Measurements from ENCODE around the gene DMD. TPM values are rescaled to one million over a fixed set of nuclear protein-coding genes. Genes with fewer than 3 reads are reported as not detected.

DMD gene
- total and polyA plus RNA-seq, 2 experiments from 2014 or later: 1.5 to 2.0 TPM

- H3K27me3 ChIP-seq (replicated peaks; ENCODE audit: insufficient read depth): no peaks in the 10 kb centered on the region
- H3K4me3 ChIP-seq: no peak overlapping the region
- no peak for TF ChIP-seq EZH2 (IDR thresholded peaks at IDR 0.05; ENCODE audit: insufficient read depth, poor library complexity, severe bottlenecking)
- TF ChIP-seq EZH2phosphoT487 (IDR thresholded peaks at IDR 0.05; ENCODE audit: insufficient read depth, low read depth): no peak
- H3K9ac ChIP-seq: no peak overlapping the region
- no peaks in the 10 kb centered on the region for H4K20me1 ChIP-seq (ENCODE audit: insufficient read depth)
- no peak overlapping the region for H3K4me2 ChIP-seq (ENCODE audit: unreplicated experiment)
- no peaks in the 10 kb centered on the region for H3K9me2 ChIP-seq (ENCODE audit: insufficient read depth)
- DNase-seq: no peak
- no peaks in the 10 kb centered on the region for H3K79me2 ChIP-seq (ENCODE audit: insufficient read depth)
- no peak overlapping the region for H2AFZ ChIP-seq
- H3K36me3 ChIP-seq (ENCODE audit: low read depth): no peaks in the 10 kb centered on the region
- no peaks in the 10 kb centered on the region for H3K4me1 ChIP-seq (ENCODE audit: insufficient read depth)
- no peaks in the 10 kb centered on the region for H3F3A ChIP-seq (ENCODE audit: insufficient read depth)
- no peaks in the 10 kb centered on the region for H3K9me3 ChIP-seq (ENCODE audit: low read depth)
- 0% methylated on average over 2 of the region's 2 CpGs for WGBS, 2 experiments (ENCODE audit: low coverage in 1 of 2, low lambda C conversion rate in 2 of 2, missing lambda C conversion rate in 2 of 2)
- in situ Hi-C loops (cut with MboI): no loop called here
- H3K27ac ChIP-seq: no peak overlapping the region
Measured at GRCh38 chrX:32948130-32948529, 263.2 kb downstream of the DMD start.

- Histone ChIP-seq H3K27me3 (replicated peaks; ENCODE audit: insufficient read depth) (no peaks in the 10 kb centered on the region), H3K36me3 (ENCODE audit: low read depth) (no peaks in the 10 kb centered on the region), H2AFZ (no peak overlapping the region), H3K27ac (no peak overlapping the region), H3K4me2 (ENCODE audit: unreplicated experiment) (no peak overlapping the region), H3K4me3 (no peak overlapping the region), H4K20me1 (ENCODE audit: insufficient read depth) (no peaks in the 10 kb centered on the region), H3K9me3 (ENCODE audit: low read depth) (no peaks in the 10 kb centered on the region), H3K9me2 (ENCODE audit: insufficient read depth) (no peaks in the 10 kb centered on the region), H3K4me1 (ENCODE audit: insufficient read depth) (no peaks in the 10 kb centered on the region), H3K79me2 (ENCODE audit: insufficient read depth) (no peaks in the 10 kb centered on the region), H3K9ac (no peak overlapping the region), H3F3A (ENCODE audit: insufficient read depth) (no peaks in the 10 kb centered on the region)
- TF ChIP-seq EZH2 (IDR thresholded peaks at IDR 0.05; ENCODE audit: insufficient read depth, poor library complexity, severe bottlenecking) (no peak), EZH2phosphoT487 (IDR thresholded peaks at IDR 0.05; ENCODE audit: insufficient read depth, low read depth) (no peak)
- WGBS, 2 experiments (ENCODE audit: low coverage in 1 of 2, low lambda C conversion rate in 2 of 2, missing lambda C conversion rate in 2 of 2): 0 to 11% methylated on average over 3 of the region's 3 CpGs
- in situ Hi-C loops (cut with MboI): no loop called here
- no peak for DNase-seq
Measured at GRCh38 chrX:32937043-32937442, 274.3 kb downstream of the DMD start.

GRCh38 chrX:32933548-32933947, 277.8 kb downstream of the DMD start:
- Histone ChIP-seq H3K9me2 (ENCODE audit: insufficient read depth) (no peaks in the 10 kb centered on the region), H3K9me3 (ENCODE audit: low read depth) (no peaks in the 10 kb centered on the region), H3K4me1 (ENCODE audit: insufficient read depth) (no peaks in the 10 kb centered on the region), H2AFZ (no peak overlapping the region), H3K79me2 (ENCODE audit: insufficient read depth) (no peaks in the 10 kb centered on the region), H3K36me3 (ENCODE audit: low read depth) (no peaks in the 10 kb centered on the region), H3K9ac (no peak overlapping the region), H3F3A (ENCODE audit: insufficient read depth) (no peaks in the 10 kb centered on the region), H3K4me2 (ENCODE audit: unreplicated experiment) (no peak overlapping the region), H4K20me1 (ENCODE audit: insufficient read depth) (no peaks in the 10 kb centered on the region), H3K27ac (no peak overlapping the region), H3K27me3 (replicated peaks; ENCODE audit: insufficient read depth) (no peaks in the 10 kb centered on the region), H3K4me3 (no peak overlapping the region)
- no peak for DNase-seq
- WGBS, 2 experiments (ENCODE audit: low coverage in 1 of 2, low lambda C conversion rate in 2 of 2, missing lambda C conversion rate in 2 of 2): 8 to 29% methylated on average over 5 of the region's 5 CpGs
- in situ Hi-C loops (cut with MboI): no loop called here
- TF ChIP-seq EZH2phosphoT487 (IDR thresholded peaks at IDR 0.05; ENCODE audit: insufficient read depth, low read depth) (no peak), EZH2 (IDR thresholded peaks at IDR 0.05; ENCODE audit: insufficient read depth, poor library complexity, severe bottlenecking) (no peak)

- no peaks in the 10 kb centered on the region for H3K79me2 ChIP-seq (ENCODE audit: insufficient read depth)
- no peak overlapping the region for H3K27ac ChIP-seq
- no peak for DNase-seq
- no peak overlapping the region for H3K4me2 ChIP-seq (ENCODE audit: unreplicated experiment)
- TF ChIP-seq EZH2phosphoT487 (IDR thresholded peaks at IDR 0.05; ENCODE audit: insufficient read depth, low read depth): no peak
- no peak for TF ChIP-seq EZH2 (IDR thresholded peaks at IDR 0.05; ENCODE audit: insufficient read depth, poor library complexity, severe bottlenecking)
- in situ Hi-C loops (cut with MboI): no loop called here
- H4K20me1 ChIP-seq (ENCODE audit: insufficient read depth): no peaks in the 10 kb centered on the region
- WGBS, 2 experiments (ENCODE audit: low coverage in 1 of 2, low lambda C conversion rate in 2 of 2, missing lambda C conversion rate in 2 of 2): 6 to 11% methylated on average over 4 of the region's 4 CpGs
- no peak overlapping the region for H3K4me3 ChIP-seq
- H3K9ac ChIP-seq: no peak overlapping the region
- H2AFZ ChIP-seq: no peak overlapping the region
- no peaks in the 10 kb centered on the region for H3K9me3 ChIP-seq (ENCODE audit: low read depth)
- no peaks in the 10 kb centered on the region for H3K9me2 ChIP-seq (ENCODE audit: insufficient read depth)
- no peaks in the 10 kb centered on the region for H3K36me3 ChIP-seq (ENCODE audit: low read depth)
- no peaks in the 10 kb centered on the region for H3K27me3 ChIP-seq (replicated peaks; ENCODE audit: insufficient read depth)
- H3K4me1 ChIP-seq (ENCODE audit: insufficient read depth): no peaks in the 10 kb centered on the region
- H3F3A ChIP-seq (ENCODE audit: insufficient read depth): no peaks in the 10 kb centered on the region
Measured at GRCh38 chrX:32929040-32929439, 282.3 kb downstream of the DMD start.

- no peaks in the 10 kb centered on the region for H3K4me1 ChIP-seq (ENCODE audit: insufficient read depth)
- H3K9ac ChIP-seq: no peak overlapping the region
- H3K4me2 ChIP-seq (ENCODE audit: unreplicated experiment): no peak overlapping the region
- H3K27ac ChIP-seq: no peak overlapping the region
- H3K27me3 ChIP-seq (replicated peaks; ENCODE audit: insufficient read depth): no peaks in the 10 kb centered on the region
- in situ Hi-C loops (cut with MboI): no loop called here
- 4 to 13% methylated on average over 3 of the region's 3 CpGs for WGBS, 2 experiments (ENCODE audit: low coverage in 1 of 2, low lambda C conversion rate in 2 of 2, missing lambda C conversion rate in 2 of 2)
- no peaks in the 10 kb centered on the region for H3K9me2 ChIP-seq (ENCODE audit: insufficient read depth)
- H3K9me3 ChIP-seq (ENCODE audit: low read depth): no peaks in the 10 kb centered on the region
- H4K20me1 ChIP-seq (ENCODE audit: insufficient read depth): no peaks in the 10 kb centered on the region
- no peak for TF ChIP-seq EZH2 (IDR thresholded peaks at IDR 0.05; ENCODE audit: insufficient read depth, poor library complexity, severe bottlenecking)
- no peak overlapping the region for H3K4me3 ChIP-seq
- no peaks in the 10 kb centered on the region for H3K79me2 ChIP-seq (ENCODE audit: insufficient read depth)
- DNase-seq: no peak
- H2AFZ ChIP-seq: no peak overlapping the region
- H3K36me3 ChIP-seq (ENCODE audit: low read depth): no peaks in the 10 kb centered on the region
- H3F3A ChIP-seq (ENCODE audit: insufficient read depth): no peaks in the 10 kb centered on the region
Measured at GRCh38 chrX:32896088-32896487, 315.3 kb downstream of the DMD start.

All from GM23248 (cell line).